GM12801 (cell line): ENCODE results near the gene TJP3.

Experiments
- TF ChIP-seq, protein P1 (sequence below): IDR thresholded peaks from one replicate; pipeline ENCODE4 v1.5.1; 2011; ENCODE audit warnings: control low read depth; ENCODE audit not compliant: insufficient read length; ENCODE audit errors: extremely low read depth

Gene TJP3

DNA sequence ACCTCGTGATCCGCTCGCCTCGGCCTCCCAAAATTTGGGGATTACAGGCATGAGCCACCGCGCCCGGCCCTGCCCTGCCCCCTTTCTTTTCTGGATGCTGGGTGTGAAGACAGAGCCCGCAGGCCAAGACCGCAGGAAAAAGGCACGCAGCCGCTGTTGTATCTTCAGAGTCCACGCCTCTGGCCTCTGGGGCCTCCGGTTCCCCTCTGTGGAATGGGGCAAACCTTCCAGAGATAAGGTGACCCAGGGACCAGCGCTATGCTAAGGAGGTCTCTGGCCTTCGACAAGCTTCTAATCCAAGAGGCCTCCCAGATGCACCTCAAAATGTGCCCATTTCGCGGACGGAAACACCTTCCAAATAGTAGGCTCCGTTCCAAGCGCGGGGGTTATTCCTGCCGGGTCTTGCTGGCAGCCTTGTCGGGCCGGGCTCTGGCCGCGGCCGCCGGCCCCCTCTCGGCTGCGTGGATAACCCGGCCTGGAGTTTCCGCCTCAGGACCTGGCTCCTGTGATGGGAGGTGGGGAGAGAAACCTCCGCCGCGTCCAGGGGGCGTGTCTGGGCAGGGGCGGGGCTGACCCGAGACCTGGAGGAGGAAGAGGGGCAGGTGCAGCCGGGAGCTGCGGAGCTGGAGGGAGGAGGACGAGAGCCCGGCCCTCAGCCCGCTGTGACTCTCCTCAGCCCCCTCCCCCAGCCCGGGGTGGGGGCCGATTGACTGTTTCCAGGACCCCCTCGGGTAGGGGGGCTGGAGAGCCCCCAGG is 13.1 kb downstream of the TJP3 start:
- TF ChIP-seq, protein P1, sequence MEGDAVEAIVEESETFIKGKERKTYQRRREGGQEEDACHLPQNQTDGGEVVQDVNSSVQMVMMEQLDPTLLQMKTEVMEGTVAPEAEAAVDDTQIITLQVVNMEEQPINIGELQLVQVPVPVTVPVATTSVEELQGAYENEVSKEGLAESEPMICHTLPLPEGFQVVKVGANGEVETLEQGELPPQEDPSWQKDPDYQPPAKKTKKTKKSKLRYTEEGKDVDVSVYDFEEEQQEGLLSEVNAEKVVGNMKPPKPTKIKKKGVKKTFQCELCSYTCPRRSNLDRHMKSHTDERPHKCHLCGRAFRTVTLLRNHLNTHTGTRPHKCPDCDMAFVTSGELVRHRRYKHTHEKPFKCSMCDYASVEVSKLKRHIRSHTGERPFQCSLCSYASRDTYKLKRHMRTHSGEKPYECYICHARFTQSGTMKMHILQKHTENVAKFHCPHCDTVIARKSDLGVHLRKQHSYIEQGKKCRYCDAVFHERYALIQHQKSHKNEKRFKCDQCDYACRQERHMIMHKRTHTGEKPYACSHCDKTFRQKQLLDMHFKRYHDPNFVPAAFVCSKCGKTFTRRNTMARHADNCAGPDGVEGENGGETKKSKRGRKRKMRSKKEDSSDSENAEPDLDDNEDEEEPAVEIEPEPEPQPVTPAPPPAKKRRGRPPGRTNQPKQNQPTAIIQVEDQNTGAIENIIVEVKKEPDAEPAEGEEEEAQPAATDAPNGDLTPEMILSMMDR: no peak

GRCh38 chr19:3721887-3722442 is 13.8 kb downstream of the TJP3 start:
- TF ChIP-seq, protein P1: no peak

DNA sequence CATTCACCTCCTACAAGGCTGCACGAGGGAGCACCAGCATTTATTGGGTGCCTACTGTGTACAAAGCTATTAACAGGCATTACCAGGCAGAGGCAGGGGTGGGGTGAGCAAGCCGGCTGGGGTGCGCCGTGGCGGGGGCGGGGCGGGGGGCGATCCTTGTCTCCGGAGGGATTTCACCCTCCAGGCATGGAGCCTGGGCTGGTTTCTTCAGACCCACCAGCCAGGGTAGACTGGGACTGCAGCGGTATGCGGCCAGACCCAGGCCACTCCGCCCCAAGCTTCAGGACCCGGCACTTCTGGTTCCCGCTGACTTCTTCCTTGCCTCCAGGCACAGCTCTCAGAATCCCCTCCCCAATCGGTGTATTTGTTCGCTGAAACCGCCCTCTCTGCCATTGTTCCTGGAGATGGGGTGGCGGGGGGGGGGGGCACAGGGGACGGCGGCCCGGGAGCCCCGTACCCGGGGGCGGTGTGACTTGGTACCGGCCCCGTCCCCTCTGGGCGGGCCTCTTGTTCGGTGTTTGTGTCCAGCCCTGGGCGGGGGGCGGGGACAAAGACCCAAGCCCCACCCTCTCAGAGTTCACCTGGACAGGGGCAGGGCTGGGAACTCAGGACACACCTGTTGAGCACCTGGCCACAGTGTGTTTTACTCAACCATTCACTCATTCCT is 14.4 kb downstream of the TJP3 start:
- TF ChIP-seq, protein P1: no peak

GRCh38 chr19:3723110-3723488 is 14.9 kb downstream of the TJP3 start:
- TF ChIP-seq, protein P1: no peak

- TF ChIP-seq, protein P1: no peak
Observed at GRCh38 chr19:3723883-3724282, 15.7 kb downstream of the TJP3 start.

- TF ChIP-seq, protein P1: no peak
Observed at GRCh38 chr19:3725121-3725520, 16.9 kb downstream of the TJP3 start.

GRCh38 chr19:3725640-3726310 is 17.6 kb downstream of the TJP3 start:
- TF ChIP-seq, protein P1: no peak
